ENCODE data around the gene NOD2.

DNA sequence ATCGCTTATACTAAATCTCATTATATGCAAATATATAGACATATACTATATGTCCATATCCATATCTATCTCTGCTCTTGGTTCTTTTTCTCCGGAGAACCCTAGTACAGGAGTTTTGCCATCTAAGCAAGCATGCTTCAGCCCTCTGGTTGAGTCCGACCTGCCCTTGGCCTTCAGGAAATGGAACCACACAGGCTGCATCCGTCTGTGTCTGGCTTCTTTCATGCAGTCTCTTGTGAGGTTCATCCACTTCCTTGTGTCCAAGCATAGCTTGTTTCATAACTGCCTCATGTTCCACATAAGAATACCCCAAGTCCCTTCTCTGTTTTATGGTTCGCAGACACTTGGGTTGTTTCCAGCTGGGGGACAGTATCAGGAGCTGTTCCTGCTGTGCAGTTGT lies 29.1 kb upstream of the NOD2 start:
- TF ChIP-seq, protein P1, sequence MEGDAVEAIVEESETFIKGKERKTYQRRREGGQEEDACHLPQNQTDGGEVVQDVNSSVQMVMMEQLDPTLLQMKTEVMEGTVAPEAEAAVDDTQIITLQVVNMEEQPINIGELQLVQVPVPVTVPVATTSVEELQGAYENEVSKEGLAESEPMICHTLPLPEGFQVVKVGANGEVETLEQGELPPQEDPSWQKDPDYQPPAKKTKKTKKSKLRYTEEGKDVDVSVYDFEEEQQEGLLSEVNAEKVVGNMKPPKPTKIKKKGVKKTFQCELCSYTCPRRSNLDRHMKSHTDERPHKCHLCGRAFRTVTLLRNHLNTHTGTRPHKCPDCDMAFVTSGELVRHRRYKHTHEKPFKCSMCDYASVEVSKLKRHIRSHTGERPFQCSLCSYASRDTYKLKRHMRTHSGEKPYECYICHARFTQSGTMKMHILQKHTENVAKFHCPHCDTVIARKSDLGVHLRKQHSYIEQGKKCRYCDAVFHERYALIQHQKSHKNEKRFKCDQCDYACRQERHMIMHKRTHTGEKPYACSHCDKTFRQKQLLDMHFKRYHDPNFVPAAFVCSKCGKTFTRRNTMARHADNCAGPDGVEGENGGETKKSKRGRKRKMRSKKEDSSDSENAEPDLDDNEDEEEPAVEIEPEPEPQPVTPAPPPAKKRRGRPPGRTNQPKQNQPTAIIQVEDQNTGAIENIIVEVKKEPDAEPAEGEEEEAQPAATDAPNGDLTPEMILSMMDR (IDR thresholded peaks at IDR 0.05) = no peak
- TF ChIP-seq POLR2A (IDR thresholded peaks at IDR 0.05) = no peak
